Measurements from ENCODE around the gene CTDNEP1.

CTDNEP1 gene

GRCh38 chr17:7217113-7217987, 34.2 kb downstream of the CTDNEP1 start:
- Histone ChIP-seq H3K36me3 (ENCODE audit: insufficient read depth, low read length) (peaks cover 14% of the 10 kb centered on the region; the same call in 1 of the 2 replicates), H3K27ac (peak overlapping the region; percentile 98), H3K4me3 (peak overlapping the region; percentile 89), H3K9ac (ENCODE audit: insufficient read length) (peak overlapping the region; percentile 77), H3K9me3 (ENCODE audit: low read depth, low read length) (no peaks in the 10 kb centered on the region)
- TF ChIP-seq FOXP2 (optimal IDR thresholded peaks at IDR 0.05; ENCODE audit: control extremely low read depth, extremely low read length, insufficient read depth), result no peak
- no peak for TF ChIP-seq POLR2AphosphoS5 (IDR thresholded peaks at IDR 0.05; ENCODE audit: borderline replicate concordance, low read depth, low read length)
- TF ChIP-seq EZH2 (IDR thresholded peaks at IDR 0.05), result no peak
- DNase-seq (ENCODE audit: low read depth, low spot score), result no peak

GRCh38 chr17:7216242-7217112, 35.1 kb downstream of the CTDNEP1 start:
- Histone ChIP-seq H3K9me3 (ENCODE audit: low read depth, low read length) (no peaks in the 10 kb centered on the region), H3K4me3 (peak overlapping the region; percentile 89), H3K27ac (peak overlapping the region; percentile 67), H3K36me3 (ENCODE audit: insufficient read depth, low read length) (peaks cover 6% of the 10 kb centered on the region; the same call in 1 of the 2 replicates), H3K9ac (ENCODE audit: insufficient read length) (peak overlapping the region; percentile 77)
- TF ChIP-seq FOXP2 (optimal IDR thresholded peaks at IDR 0.05; ENCODE audit: control extremely low read depth, extremely low read length, insufficient read depth) (no peak), EZH2 (IDR thresholded peaks at IDR 0.05) (no peak), POLR2AphosphoS5 (IDR thresholded peaks at IDR 0.05; ENCODE audit: borderline replicate concordance, low read depth, low read length) (no peak)
- DNase-seq (ENCODE audit: low read depth, low spot score), result no peak

DNA sequence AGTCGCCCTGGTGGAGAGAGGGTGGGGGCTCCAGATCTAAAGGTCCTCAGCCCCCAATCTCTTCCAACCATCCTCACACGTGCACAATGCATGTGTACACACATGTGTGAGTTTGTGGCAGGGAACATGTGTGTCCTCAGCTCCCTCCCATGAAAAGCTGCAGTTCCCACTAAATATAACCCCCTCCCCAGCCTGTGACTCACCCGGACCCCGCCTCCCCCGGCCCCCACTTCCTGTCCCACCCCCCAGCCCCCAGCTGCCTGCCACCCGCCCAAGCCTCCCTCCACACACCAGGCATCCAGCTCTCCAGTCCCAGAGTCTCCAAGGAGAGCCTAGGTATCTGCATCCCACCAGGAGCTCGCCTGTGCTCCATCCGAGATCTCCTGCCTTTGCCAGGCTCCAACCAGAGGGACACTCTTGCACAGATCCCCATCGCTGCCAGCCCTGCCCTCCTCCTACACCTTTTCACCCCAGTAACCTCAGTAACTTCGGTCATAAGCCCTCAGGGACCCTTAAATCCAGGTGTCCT, 35.8 kb downstream of the CTDNEP1 start:
- Histone ChIP-seq H3K9ac (ENCODE audit: insufficient read length) (peak overlapping the region; percentile 38), H3K27ac (peak overlapping the region; percentile 79), H3K4me3 (peak overlapping the region; percentile 89), H3K36me3 (ENCODE audit: insufficient read depth, low read length) (no peaks in the 10 kb centered on the region), H3K9me3 (ENCODE audit: low read depth, low read length) (no peaks in the 10 kb centered on the region)
- TF ChIP-seq EZH2 (IDR thresholded peaks at IDR 0.05) (no peak), FOXP2 (optimal IDR thresholded peaks at IDR 0.05; ENCODE audit: control extremely low read depth, extremely low read length, insufficient read depth) (no peak), POLR2AphosphoS5 (IDR thresholded peaks at IDR 0.05; ENCODE audit: borderline replicate concordance, low read depth, low read length) (no peak)
- no peak for DNase-seq (ENCODE audit: low read depth, low spot score)

DNA sequence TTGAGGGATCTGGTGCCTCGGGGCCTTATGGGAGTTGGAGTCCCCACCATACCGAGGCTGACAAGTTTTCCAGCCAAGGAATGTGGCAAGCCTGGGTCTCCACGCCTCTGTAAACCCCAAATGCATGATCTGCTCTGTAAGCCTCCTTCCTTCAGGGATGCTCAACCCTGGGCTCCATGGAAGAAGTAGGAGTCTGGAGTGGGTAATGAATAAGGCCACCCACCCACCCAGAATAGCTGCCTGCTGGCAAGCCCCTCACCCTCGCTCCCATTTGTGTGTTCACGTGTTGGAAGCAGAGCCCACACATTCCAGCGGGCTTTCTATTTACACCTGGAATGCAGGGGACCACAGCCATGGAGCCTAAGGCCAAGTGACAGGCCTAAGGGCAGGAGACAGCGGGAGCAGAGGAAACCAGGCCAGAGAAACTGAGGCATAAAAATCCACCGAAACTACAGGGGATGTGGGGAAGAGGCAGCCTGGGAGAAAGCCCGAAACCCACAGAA, 36.3 kb downstream of the CTDNEP1 start:
- no peak for TF ChIP-seq POLR2AphosphoS5 (IDR thresholded peaks at IDR 0.05; ENCODE audit: borderline replicate concordance, low read depth, low read length)
- TF ChIP-seq FOXP2 (optimal IDR thresholded peaks at IDR 0.05; ENCODE audit: control extremely low read depth, extremely low read length, insufficient read depth), result no peak
- no peak for TF ChIP-seq EZH2 (IDR thresholded peaks at IDR 0.05)
- H3K4me3 ChIP-seq, result peak overlapping the region; percentile 89
- no peaks in the 10 kb centered on the region for H3K9me3 ChIP-seq (ENCODE audit: low read depth, low read length)
- DNase-seq (ENCODE audit: low read depth, low spot score), result no peak
- peak overlapping the region; percentile 79 for H3K27ac ChIP-seq
- H3K36me3 ChIP-seq (ENCODE audit: insufficient read depth, low read length), result no peaks in the 10 kb centered on the region
- H3K9ac ChIP-seq (ENCODE audit: insufficient read length), result no peak overlapping the region

GRCh38 chr17:7214300-7215135, 37.0 kb downstream of the CTDNEP1 start:
- peak; percentile 70 for DNase-seq (ENCODE audit: low read depth, low spot score)
- Histone ChIP-seq H3K4me3 (peak overlapping the region; percentile 89), H3K9ac (ENCODE audit: insufficient read length) (no peak overlapping the region), H3K27ac (peak overlapping the region; percentile 77; the same call in 1 of the 2 replicates), H3K36me3 (ENCODE audit: insufficient read depth, low read length) (no peaks in the 10 kb centered on the region), H3K9me3 (ENCODE audit: low read depth, low read length) (no peaks in the 10 kb centered on the region)
- no peak for TF ChIP-seq EZH2 (IDR thresholded peaks at IDR 0.05)
- TF ChIP-seq FOXP2 (optimal IDR thresholded peaks at IDR 0.05; ENCODE audit: control extremely low read depth, extremely low read length, insufficient read depth), result peak; percentile 37

- H3K9ac ChIP-seq (ENCODE audit: insufficient read length), result no peak overlapping the region
- TF ChIP-seq FOXP2 (optimal IDR thresholded peaks at IDR 0.05; ENCODE audit: control extremely low read depth, extremely low read length, insufficient read depth) (no peak), EZH2 (IDR thresholded peaks at IDR 0.05) (no peak), POLR2AphosphoS5 (IDR thresholded peaks at IDR 0.05; ENCODE audit: borderline replicate concordance, low read depth, low read length) (no peak)
- H3K27ac ChIP-seq, result peak overlapping the region; percentile 77
- H3K9me3 ChIP-seq (ENCODE audit: low read depth, low read length), result no peaks in the 10 kb centered on the region
- no peaks in the 10 kb centered on the region for H3K36me3 ChIP-seq (ENCODE audit: insufficient read depth, low read length)
- peak; percentile 56 for DNase-seq (ENCODE audit: low read depth, low spot score)
- H3K4me3 ChIP-seq, result peak overlapping the region; percentile 89
Observed at GRCh38 chr17:7213895-7214299, 37.6 kb downstream of the CTDNEP1 start.

- no peak for DNase-seq (ENCODE audit: low read depth, low spot score)
- no peaks in the 10 kb centered on the region for H3K36me3 ChIP-seq (ENCODE audit: insufficient read depth, low read length)
- no peak overlapping the region for H3K9ac ChIP-seq (ENCODE audit: insufficient read length)
- no peak overlapping the region for H3K27ac ChIP-seq
- H3K4me3 ChIP-seq, result no peak overlapping the region
- TF ChIP-seq FOXP2 (optimal IDR thresholded peaks at IDR 0.05; ENCODE audit: control extremely low read depth, extremely low read length, insufficient read depth) (no peak), POLR2AphosphoS5 (IDR thresholded peaks at IDR 0.05; ENCODE audit: borderline replicate concordance, low read depth, low read length) (no peak), EZH2 (IDR thresholded peaks at IDR 0.05) (no peak)
- H3K9me3 ChIP-seq (ENCODE audit: low read depth, low read length), result no peaks in the 10 kb centered on the region
Observed at GRCh38 chr17:7211491-7212273, 39.9 kb downstream of the CTDNEP1 start.
